GM21381 (cell line): Measurements from ENCODE around the gene RAI14.
"Not testable (repeated sequence)": the region's sequence is repeated elsewhere in the genome, so short reads cannot be mapped to it uniquely, and the experiment has no call there.

ENCODE experiments used
- ATAC-seq: cut with Tn5 transposase; IDR thresholded peaks from one replicate; pipeline ENCODE4 v1.9.1; 2021; ENCODE audit warnings: mild to moderate bottlenecking, moderate library complexity; ENCODE audit not compliant: unreplicated experiment

RAI14 gene

GRCh38 chr5:34697308-34698108, 41.4 kb downstream of the RAI14 start:
- ATAC-seq, result no peak

DNA sequence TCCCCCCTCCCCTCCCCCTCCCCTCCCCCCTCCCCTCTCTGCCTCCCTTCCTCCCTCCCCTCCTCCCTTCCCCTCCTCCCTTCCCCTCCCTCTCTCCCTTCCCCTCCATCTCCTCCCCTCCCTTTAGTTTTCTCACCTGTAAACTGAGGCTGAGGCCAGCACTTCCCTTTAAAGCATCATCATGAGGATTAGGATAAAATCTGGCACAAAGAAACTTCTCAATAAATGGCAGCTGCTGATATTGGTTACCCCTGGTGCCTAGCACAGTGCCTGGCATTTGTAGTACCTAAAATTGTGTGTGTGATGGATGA, 41.9 kb downstream of the RAI14 start:
- no peak for ATAC-seq

- ATAC-seq, result no peak
Measured at GRCh38 chr5:34698754-34699153, 42.6 kb downstream of the RAI14 start.

- no peak for ATAC-seq
Measured at GRCh38 chr5:34699155-34700077, 43.3 kb downstream of the RAI14 start.

DNA sequence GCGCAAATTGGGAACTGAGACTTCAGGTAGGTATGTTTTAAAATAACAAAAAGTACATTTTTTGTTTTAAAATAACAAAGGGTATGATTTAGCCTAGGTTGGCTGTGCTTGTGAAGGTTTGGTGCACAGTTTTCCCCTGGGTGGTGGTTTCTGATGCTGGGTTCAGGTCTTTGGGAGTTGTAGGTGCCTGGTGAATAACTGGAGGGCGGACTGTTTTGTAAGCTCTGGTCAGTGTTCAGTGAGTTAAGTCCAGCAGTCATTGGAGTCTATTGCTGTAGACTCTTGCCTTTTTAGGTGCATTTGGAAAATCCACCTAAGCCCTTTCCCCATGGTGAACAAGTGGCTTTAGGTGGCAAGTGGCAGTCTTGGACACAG, 43.9 kb downstream of the RAI14 start:
- ATAC-seq, result no peak

DNA sequence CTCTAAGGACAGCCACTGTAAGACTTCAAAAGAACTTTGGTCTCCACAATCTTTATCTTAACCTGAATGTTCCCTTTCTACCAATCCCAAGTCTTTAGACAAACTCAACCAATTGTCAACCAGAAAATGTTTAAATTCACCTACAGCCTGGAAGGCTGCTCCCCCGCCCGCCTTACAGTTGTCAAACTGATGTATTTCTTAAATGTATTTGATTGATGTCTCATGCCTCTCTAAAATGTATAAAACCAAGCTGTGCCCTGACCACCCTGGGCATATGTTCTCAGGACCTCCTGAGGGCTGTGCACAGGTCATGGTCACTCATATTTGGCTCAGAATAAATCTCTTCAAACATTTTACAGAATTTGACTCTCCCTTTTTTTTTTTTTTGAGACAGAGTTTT, 45.3 kb downstream of the RAI14 start:
- ATAC-seq, result not testable (repeated sequence)

GRCh38 chr5:34703767-34704713, 47.9 kb downstream of the RAI14 start:
- ATAC-seq, result no peak

DNA sequence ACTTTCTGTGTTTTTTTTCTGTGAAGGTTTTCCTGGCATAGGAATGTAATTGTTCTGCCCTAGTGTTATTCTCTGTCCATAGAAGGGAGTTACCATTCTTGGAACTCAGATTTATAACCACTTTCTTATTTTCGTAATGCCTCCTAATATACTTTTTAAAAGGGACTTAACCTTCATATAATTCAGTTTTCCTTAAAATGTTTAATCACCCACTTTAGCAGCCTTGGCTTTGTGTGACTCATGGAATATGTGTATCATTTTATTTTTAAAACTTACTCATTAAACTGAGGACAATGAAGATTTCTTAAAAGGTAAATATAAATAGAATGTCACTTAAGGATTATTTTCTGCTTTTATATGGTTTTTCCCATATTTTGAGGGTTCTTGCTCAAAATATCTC, 50.0 kb downstream of the RAI14 start:
- no peak for ATAC-seq

DNA sequence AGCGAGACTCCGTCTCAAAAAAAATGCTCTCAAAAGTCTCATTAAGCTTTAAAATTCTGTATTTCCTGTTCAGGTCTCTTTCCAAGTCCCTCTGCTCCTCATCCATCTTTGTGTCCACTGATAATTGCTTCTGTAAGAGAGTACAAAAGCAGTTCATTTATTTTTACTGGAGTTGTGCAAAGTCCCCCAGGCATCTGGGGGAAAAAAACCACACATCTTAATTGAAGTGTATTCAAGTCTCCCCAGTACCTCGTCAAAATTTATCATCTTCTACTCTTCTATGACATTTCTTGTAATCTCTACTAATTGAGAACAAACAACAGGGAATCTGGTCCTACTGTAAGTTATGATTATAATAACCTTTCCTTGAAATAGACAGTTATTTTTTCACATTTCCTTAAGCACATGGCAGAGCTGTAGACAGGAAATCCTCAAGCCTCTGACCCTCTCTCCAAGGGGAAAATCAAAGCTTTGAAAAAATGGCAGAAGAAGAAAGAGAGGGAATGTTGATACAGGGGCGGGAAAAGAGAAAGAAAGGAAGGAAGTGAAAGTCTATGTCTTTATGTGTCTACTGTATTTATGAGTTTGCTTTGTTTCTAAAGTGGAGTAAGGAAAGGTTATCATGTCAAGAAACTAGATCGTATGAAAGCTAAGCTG, 51.5 kb downstream of the RAI14 start:
- no peak for ATAC-seq

GRCh38 chr5:34708777-34709176, 52.6 kb downstream of the RAI14 start:
- ATAC-seq, result no peak

GRCh38 chr5:34709861-34710673, 53.9 kb downstream of the RAI14 start:
- ATAC-seq, result no peak

DNA sequence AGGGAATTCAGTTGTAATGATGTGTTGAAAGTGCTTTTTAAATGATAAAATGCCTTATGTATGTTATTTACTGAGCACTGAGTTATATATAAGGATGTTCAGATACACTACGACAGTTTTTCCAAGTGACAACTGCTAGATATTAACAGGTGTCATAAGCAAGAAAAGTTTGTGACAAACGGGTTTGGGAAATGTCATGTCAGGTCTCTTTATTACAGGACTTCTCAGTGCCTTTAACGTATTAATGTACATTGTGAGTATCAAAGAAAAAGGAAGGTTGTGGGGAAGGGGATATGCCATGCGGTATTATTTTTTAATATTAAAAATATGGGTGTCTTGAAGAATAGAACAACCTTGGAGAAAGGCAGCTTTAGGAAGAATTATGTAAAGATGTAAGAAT, 56.4 kb downstream of the RAI14 start:
- no peak for ATAC-seq

DNA sequence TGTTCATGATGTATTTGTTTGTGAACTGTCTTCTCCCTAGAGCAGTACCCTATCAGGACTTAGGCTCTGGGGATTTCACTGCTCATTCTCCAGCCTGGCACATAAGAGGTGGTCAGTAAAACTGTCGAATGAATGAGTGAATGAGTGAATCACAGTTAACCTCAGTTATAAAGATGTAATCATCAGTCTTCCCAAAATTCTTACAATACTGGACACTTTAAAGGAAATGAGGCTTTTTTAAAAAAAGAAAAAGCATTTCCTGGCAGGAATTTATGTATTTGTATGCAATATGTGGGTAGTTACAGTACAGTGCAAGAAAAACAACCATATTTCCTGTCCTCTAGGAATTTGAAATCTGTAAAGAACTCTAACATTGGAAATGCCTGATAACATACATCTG, 59.6 kb downstream of the RAI14 start:
- no peak for ATAC-seq

- ATAC-seq, result no peak
Measured at GRCh38 chr5:34716986-34717385, 60.9 kb downstream of the RAI14 start.

- ATAC-seq, result no peak
Measured at GRCh38 chr5:34717426-34718327, 61.5 kb downstream of the RAI14 start.

DNA sequence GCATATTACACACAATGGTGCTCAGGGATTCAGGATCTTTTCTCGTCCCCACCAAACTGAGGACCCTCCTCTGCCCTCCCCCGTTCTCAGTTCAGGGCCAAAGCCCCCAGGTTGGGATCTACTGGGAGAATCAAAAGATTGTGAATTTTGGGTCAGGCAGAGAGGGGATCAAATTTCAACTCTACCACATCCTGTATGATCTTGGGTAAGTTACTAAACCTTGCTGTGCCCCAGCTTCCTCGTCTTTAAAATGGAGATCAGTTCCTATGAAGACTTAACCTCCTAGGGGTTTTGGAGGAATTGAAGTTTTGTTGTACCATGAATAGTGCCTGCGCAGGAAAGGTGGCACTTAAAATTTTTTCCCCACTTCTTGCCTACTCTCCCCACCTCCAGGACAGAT, 62.4 kb downstream of the RAI14 start:
- ATAC-seq, result no peak

DNA sequence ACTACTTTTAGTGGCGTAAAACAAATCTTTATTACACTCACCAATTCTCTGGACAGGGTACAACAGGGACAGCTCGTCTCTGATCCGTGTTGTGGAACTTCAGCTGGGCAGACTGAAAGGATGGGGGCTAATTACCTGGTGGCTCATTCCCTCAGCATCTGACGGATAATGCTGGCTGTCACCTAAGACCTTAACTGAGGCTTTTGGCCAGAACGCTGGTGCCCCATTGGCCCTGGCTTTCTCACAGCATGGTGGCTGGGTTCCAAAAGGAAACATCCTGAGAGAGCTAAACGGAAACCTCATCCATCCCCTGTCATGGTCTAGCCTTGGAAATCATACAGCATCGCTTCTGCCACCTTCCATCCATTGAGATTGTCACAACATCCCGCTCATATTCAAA, 62.9 kb downstream of the RAI14 start:
- no peak for ATAC-seq

GRCh38 chr5:34721327-34721726, 65.2 kb downstream of the RAI14 start:
- ATAC-seq, result no peak

DNA sequence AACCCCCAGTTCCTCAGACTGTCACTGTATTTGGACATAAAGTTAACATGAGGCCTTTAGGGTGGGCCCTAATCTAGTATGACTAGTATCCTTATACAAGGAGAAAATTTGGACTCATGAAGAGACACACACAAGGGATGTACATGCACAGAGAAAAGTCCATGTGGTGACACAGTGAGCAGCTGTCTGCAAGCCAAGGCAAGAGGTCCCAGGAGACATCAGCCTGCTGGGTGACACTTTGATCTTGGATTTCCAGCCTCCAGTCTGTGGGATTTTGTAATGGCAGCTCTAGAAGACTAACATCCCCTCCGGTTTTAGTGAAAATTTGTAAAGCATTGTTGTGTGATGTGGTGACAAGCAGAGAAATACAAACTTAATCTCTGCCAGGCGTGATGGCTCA, 66.1 kb downstream of the RAI14 start:
- no peak for ATAC-seq
